A673 (cell line): ENCODE measurements around the gene ZC3H12A. TPM values are rescaled to one million over a fixed set of nuclear protein-coding genes. Genes with fewer than 3 reads are reported as not detected.
"Not testable (repeated sequence)": the region's sequence is repeated elsewhere in the genome, so short reads cannot be mapped to it uniquely, and the experiment has no call there.

Experiments
- BruUV-seq: library from RNA; stranded (reverse); fragments of 400-500 nt; replicated peaks from 2 replicates; lab custom pipeline; 2021; lab: Mats Ljungman, UMichigan
- CTCF ChIA-PET: fragments of 300-600 bp; sonication (Branson Sonifier 250); formaldehyde crosslinking; loops from one replicate; lab custom pipeline; 2022; ENCODE audit warnings: antibody characterized with exemption; lab: Charles Lee
- POLR2A ChIA-PET: fragments of 300-600 bp; sonication (Branson Sonifier 250); formaldehyde crosslinking; loops from one replicate; lab custom pipeline; 2022; ENCODE audit warnings: antibody characterized with exemption; ENCODE audit not compliant: low non-redundant PET; lab: Charles Lee
- DNase-seq: peaks from one replicate; pipeline ENCODE4 v3.0.0-alpha.2; 2015; ENCODE audit warnings: low spot score
- H3K27ac ChIP-seq: fragments of 200-600 bp; sonication (generic); 2 replicates; pipeline ENCODE4 v1.5.1; 2016; ENCODE audit warnings: mixed run types, low read depth, mild to moderate bottlenecking, mixed read lengths, antibody characterized with exemption, low read length; ENCODE audit not compliant: poor library complexity, severe bottlenecking
- H3K27me3 ChIP-seq: fragments of 200-600 bp; sonication (generic); replicated peaks from 2 replicates; pipeline ENCODE4 v1.6.1; 2017; ENCODE audit warnings: mixed run types, low read depth, mild to moderate bottlenecking, mixed read lengths, antibody characterized with exemption, low read length; ENCODE audit not compliant: insufficient read depth, poor library complexity
- H3K36me3 ChIP-seq: fragments of 200-600 bp; sonication (generic); 2 replicates; pipeline ENCODE4 v1.6.1; 2016; ENCODE audit warnings: mixed run types, mild to moderate bottlenecking, mixed read lengths, antibody characterized with exemption, low read length; ENCODE audit not compliant: insufficient read depth, poor library complexity, severe bottlenecking
- H3K4me1 ChIP-seq: fragments of 200-600 bp; sonication (generic); 2 replicates; pipeline ENCODE4 v1.6.1; 2017; ENCODE audit warnings: mixed run types, mild to moderate bottlenecking, mixed read lengths, antibody characterized with exemption, low read length; ENCODE audit not compliant: insufficient read depth, poor library complexity, severe bottlenecking
- H3K4me3 ChIP-seq: fragments of 200-600 bp; sonication (generic); 2 replicates; pipeline ENCODE4 v1.5.1; 2016; ENCODE audit warnings: low read depth, mixed run types, mild to moderate bottlenecking, mixed read lengths, low read length; ENCODE audit not compliant: poor library complexity, severe bottlenecking
- H3K9me3 ChIP-seq: fragments of 200-600 bp; sonication (generic); 2 replicates; pipeline ENCODE4 v1.6.1; 2016; ENCODE audit warnings: mixed run types, low read depth, mild to moderate bottlenecking, mixed read lengths, antibody characterized with exemption, low read length; ENCODE audit not compliant: poor library complexity, severe bottlenecking
- EZH2 ChIP-seq: fragments of 200-600 bp; sonication (generic); IDR thresholded peaks from 2 replicates; pipeline ENCODE4 v1.6.1; 2017; ENCODE audit warnings: borderline replicate concordance, low read depth, mild to moderate bottlenecking, mixed read lengths, antibody characterized with exemption, low read length; ENCODE audit not compliant: poor library complexity, severe bottlenecking
- intact Hi-C: fragments of 100-400 bp; cut with micrococcal nuclease; formaldehyde crosslinking; loops from one replicate; pipeline ENCODE4 v1.10.0; 2022; ENCODE audit not compliant: unreplicated experiment
- total RNA-seq: library from RNA; stranded (reverse); gene quantifications from 2 replicates; pipeline ENCODE4 v1.2.3, GENCODE V29; 2021
- TF ChIP-seq, protein P1 (sequence below): fragments of 300-800, 200-600 bp; sonication (generic); conservative IDR thresholded peaks from 2 replicates; pipeline ENCODE4 v1.5.1; 2017; ENCODE audit warnings: low read depth, mild to moderate bottlenecking, antibody characterized with exemption, low read length, moderate library complexity, mixed read lengths

ZC3H12A gene
- total RNA-seq, 1 experiment from 2014 or later, result 5.4 TPM

DNA sequence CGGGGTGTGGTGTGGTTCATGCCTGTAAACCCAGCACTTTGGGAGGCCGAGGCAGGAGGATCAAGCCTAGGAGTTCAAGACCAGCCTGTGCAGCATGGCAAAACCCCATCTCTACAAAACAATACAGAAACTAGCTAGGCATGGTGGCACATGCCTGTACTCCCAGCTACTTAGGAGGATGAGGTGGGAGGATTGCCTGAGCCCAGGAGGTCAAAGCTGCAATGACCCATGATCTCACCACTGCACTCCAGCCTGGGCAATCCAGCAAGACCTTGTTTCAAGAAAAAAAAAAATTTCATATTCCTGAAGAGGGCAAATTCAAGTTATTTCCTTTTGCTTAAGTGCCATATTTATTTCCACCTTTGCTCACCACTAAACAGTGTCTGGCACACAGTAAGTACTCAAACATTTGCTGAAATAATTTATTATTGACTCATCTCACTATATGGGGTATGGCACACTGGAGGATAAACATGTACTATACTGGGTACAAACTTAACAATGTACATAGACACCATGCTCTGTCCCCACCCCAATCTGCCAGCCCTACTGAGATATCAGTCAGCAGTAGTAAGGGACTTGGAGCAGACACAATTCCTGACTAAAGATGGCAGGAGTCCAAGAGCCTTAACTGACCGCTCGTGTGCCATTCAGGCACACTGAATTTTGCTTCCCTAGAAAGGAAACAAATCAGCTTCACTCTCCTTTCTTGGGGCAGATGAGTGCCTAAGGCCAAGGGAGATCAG is 24.7 kb downstream of the ZC3H12A start:
- Histone ChIP-seq H3K4me3 (no peak overlapping the region), H3K36me3 (peaks cover 53% of the 10 kb centered on the region), H3K27ac (no peak overlapping the region), H3K27me3 (no peaks in the 10 kb centered on the region), H3K9me3 (no peaks in the 10 kb centered on the region), H3K4me1 (no peaks in the 10 kb centered on the region)
- ChIA-PET CTCF (no interaction called here), POLR2A (no interaction called here)
- intact Hi-C loops, result no loop called here
- no peak for TF ChIP-seq EZH2
- TF ChIP-seq, protein P1, sequence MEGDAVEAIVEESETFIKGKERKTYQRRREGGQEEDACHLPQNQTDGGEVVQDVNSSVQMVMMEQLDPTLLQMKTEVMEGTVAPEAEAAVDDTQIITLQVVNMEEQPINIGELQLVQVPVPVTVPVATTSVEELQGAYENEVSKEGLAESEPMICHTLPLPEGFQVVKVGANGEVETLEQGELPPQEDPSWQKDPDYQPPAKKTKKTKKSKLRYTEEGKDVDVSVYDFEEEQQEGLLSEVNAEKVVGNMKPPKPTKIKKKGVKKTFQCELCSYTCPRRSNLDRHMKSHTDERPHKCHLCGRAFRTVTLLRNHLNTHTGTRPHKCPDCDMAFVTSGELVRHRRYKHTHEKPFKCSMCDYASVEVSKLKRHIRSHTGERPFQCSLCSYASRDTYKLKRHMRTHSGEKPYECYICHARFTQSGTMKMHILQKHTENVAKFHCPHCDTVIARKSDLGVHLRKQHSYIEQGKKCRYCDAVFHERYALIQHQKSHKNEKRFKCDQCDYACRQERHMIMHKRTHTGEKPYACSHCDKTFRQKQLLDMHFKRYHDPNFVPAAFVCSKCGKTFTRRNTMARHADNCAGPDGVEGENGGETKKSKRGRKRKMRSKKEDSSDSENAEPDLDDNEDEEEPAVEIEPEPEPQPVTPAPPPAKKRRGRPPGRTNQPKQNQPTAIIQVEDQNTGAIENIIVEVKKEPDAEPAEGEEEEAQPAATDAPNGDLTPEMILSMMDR, result no peak
- no peak for DNase-seq
- BruUV-seq, result no TSS peak

DNA sequence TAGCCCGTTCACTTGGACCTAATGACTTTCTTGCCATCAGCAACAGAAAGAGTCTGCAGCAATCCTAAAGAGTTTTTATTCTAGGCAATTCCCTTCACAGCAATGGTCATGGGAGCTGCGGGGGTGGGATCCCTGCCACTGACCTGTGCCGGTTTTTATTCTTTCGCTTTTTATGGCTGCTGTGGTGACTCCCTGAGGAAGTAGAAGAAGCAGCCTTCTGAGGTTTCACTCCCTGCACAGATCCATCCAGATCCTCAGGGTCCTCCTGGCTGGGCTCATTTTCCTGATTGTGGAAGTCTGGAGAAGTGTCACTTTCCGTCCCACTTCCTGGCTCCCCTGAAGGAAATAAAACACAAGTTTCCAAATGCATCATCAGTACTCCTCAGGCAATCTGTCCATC is 27.3 kb downstream of the ZC3H12A start:
- DNase-seq, result no peak
- CTCF ChIA-PET, result no interaction called here
- H3K36me3 ChIP-seq, result peaks cover 68% of the 10 kb centered on the region

DNA sequence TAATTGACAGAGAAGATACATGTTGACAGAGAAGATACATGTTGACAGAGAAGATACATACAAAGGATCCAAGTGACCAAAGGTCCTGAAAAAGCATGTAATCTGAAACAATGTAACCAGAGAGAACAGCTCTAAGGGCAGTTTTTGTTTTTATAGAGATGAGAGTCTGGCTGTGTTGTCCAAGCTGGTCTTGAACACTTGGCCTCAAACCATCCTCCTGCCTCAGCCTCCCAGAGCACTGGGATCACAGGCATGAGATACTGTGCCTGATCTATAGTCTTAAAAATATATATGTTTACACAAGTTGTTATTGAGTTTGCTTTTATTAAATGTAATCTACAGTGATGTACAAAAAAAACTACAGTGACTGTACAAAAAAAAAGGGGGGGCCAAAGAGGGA is 27.7 kb downstream of the ZC3H12A start:
- Histone ChIP-seq H3K36me3 (peaks cover 70% of the 10 kb centered on the region), H3K4me3 (no peak overlapping the region), H3K27ac (no peak overlapping the region), H3K4me1 (no peaks in the 10 kb centered on the region), H3K9me3 (no peaks in the 10 kb centered on the region), H3K27me3 (no peaks in the 10 kb centered on the region)
- intact Hi-C loops, result no loop called here
- BruUV-seq, result no TSS peak
- DNase-seq, result no peak
- CTCF ChIA-PET, result no interaction called here
- TF ChIP-seq EZH2, result no peak
- TF ChIP-seq, protein P1, result no peak
- POLR2A ChIA-PET, result no interaction called here

More for the DNA sequence above, 27.3 kb downstream of the ZC3H12A start:
- POLR2A ChIA-PET, result no interaction called here
- no peaks in the 10 kb centered on the region for H3K27me3 ChIP-seq
- H3K4me1 ChIP-seq, result no peaks in the 10 kb centered on the region
- BruUV-seq, result no TSS peak
- TF ChIP-seq EZH2, result no peak
- TF ChIP-seq, protein P1, result no peak
- no peaks in the 10 kb centered on the region for H3K9me3 ChIP-seq
- intact Hi-C loops, result no loop called here
- no peak overlapping the region for H3K4me3 ChIP-seq
- no peak overlapping the region for H3K27ac ChIP-seq

DNA sequence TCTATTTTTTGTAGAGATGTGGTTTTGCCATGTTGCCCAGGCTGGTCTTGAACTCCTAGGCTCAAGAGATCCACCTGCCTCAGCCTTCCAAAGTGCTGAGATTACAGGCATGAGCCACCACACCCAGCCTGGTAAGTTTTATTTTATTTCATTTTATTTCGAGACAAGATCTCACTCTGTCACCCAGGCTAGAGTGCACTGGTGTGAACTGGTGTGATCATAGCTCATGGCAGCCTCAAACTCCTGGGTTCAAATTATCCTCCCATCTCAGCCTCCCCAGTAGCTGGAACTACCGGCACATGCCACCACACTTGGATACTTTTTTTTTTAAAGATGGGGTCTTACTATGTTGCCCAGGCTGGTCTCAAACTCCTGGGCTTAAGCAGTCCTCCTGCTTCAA is 28.4 kb downstream of the ZC3H12A start:
- H3K36me3 ChIP-seq, result peaks cover 74% of the 10 kb centered on the region
- H3K27ac ChIP-seq, DNase-seq, H3K4me3 ChIP-seq, H3K4me1 ChIP-seq, H3K27me3 ChIP-seq, POLR2A ChIA-PET, intact Hi-C loops, H3K9me3 ChIP-seq, BruUV-seq: not testable (repeated sequence)
- CTCF ChIA-PET, result interaction anchor here (1.1 kb wide), 1 partner anchor 12 kb away, joined by 6 read pairs; the partner anchor contains the start of gene MEAF6
